Measurements from ENCODE around the gene PHF23. TPM values are rescaled to one million over a fixed set of nuclear protein-coding genes. Genes with fewer than 3 reads are reported as not detected.

The PHF23 gene
- total RNA-seq, 1 experiment from 2014 or later, result 110 TPM

DNA sequence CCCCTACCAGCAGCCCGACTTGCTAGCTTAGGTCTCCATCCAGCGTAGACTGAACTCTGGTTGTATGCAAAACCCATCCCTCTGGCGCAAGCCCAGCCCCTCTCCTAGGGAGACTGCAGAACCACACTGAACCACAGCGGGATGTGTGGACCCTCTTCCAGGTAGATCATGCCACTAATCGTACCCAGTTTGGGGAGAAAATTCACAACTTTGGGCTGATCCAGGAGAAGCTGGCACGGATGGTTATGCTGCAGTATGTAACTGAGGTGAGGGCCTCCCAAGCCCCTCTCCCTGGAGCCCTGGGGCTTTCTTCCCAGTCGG is 16.3 kb downstream of the PHF23 start:
- H3K27me3 Mint-ChIP-seq (ENCODE audit: low read depth), result peaks cover 1% of the 10 kb centered on the region; the same call in 1 of the 2 replicates
- Histone ChIP-seq H3T11ph (ENCODE audit: low read length) (no peak overlapping the region), H3K27ac (ENCODE audit: insufficient read length, low read depth, low read length) (no peak overlapping the region), H3K9ac (ENCODE audit: extremely low read depth, insufficient read length, low read length) (no peak overlapping the region), H3K79me1 (ENCODE audit: insufficient read depth, low read depth, low read length, poor library complexity, severe bottlenecking) (no peaks in the 10 kb centered on the region), H2AFZ (ENCODE audit: low read length) (no peak overlapping the region), H3K23me2 (ENCODE audit: insufficient read length, low read depth, low read length, poor library complexity, severe bottlenecking) (peaks cover 5% of the 10 kb centered on the region), H4K20me1 (ENCODE audit: control insufficient read depth, insufficient read depth, insufficient read length) (no peaks in the 10 kb centered on the region), H4K91ac (ENCODE audit: insufficient read length, low read depth, low read length) (no peak overlapping the region), H3K27me3 (ENCODE audit: insufficient read depth, low read length) (no peaks in the 10 kb centered on the region), H2AK5ac (ENCODE audit: insufficient read length, low read length) (no peak overlapping the region), H4K5ac (ENCODE audit: insufficient read length, low read depth, low read length) (no peak overlapping the region), H3K79me2 (ENCODE audit: insufficient read depth, low read length) (no peaks in the 10 kb centered on the region), H2BK5ac (ENCODE audit: insufficient read length, low read length) (no peak overlapping the region), H2BK15ac (ENCODE audit: low read depth, low read length) (no peak overlapping the region), H3K4me1 (ENCODE audit: insufficient read depth, low read length) (no peaks in the 10 kb centered on the region), H2BK120ac (ENCODE audit: low read depth, low read length, poor library complexity, severe bottlenecking) (no peak overlapping the region), H2BK20ac (ENCODE audit: low read depth, low read length, poor library complexity, severe bottlenecking) (no peak overlapping the region), H3K18ac (ENCODE audit: insufficient read length, low read depth, low read length) (no peak overlapping the region), H3K9me3 (ENCODE audit: control insufficient read depth, low read depth, low read length) (no peaks in the 10 kb centered on the region), H2BK12ac (ENCODE audit: insufficient read length, low read depth, low read length) (no peak overlapping the region), H3K23ac (ENCODE audit: insufficient read length, low read depth, low read length) (no peak overlapping the region), H3K14ac (ENCODE audit: insufficient read depth, low read length) (no peak overlapping the region), H3K56ac (ENCODE audit: insufficient read length, low read depth, low read length) (no peak overlapping the region), H3K4ac (ENCODE audit: low read depth, low read length) (no peak overlapping the region), H4K8ac (replicated peaks; ENCODE audit: insufficient read length, low read depth, low read length) (no peak overlapping the region), H3K4me2 (ENCODE audit: insufficient read depth, insufficient read length, low read length) (no peak overlapping the region)
- peaks cover 21 to 67% (median 57%) of the 10 kb centered on the region in 3 experiments; a peak in 6 of 7 replicates for H3K36me3 Mint-ChIP-seq (ENCODE audit: insufficient read depth in 1 of 3, low read depth in 3 of 3)
- TF ChIP-seq, protein P1, sequence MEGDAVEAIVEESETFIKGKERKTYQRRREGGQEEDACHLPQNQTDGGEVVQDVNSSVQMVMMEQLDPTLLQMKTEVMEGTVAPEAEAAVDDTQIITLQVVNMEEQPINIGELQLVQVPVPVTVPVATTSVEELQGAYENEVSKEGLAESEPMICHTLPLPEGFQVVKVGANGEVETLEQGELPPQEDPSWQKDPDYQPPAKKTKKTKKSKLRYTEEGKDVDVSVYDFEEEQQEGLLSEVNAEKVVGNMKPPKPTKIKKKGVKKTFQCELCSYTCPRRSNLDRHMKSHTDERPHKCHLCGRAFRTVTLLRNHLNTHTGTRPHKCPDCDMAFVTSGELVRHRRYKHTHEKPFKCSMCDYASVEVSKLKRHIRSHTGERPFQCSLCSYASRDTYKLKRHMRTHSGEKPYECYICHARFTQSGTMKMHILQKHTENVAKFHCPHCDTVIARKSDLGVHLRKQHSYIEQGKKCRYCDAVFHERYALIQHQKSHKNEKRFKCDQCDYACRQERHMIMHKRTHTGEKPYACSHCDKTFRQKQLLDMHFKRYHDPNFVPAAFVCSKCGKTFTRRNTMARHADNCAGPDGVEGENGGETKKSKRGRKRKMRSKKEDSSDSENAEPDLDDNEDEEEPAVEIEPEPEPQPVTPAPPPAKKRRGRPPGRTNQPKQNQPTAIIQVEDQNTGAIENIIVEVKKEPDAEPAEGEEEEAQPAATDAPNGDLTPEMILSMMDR (conservative IDR thresholded peaks at IDR 0.05), result no peak
- peaks cover 29 to 30% of the 10 kb centered on the region in 2 experiments for H3K4me1 Mint-ChIP-seq
- no peaks in the 10 kb centered on the region; a peak in 1 of 5 replicates for H3K9me3 Mint-ChIP-seq
- peak; percentile 30 for DNase-seq
- no peak overlapping the region for H3K27ac Mint-ChIP-seq
- H3K4me3 Mint-ChIP-seq, result no peak overlapping the region
- no CpG with 5 or more reads among the region's 7 CpGs for WGBS (ENCODE audit: extremely low coverage, insufficient read length, low lambda C conversion rate)
